ENCODE results near the gene ZBED4. TPM values are rescaled to one million over a fixed set of nuclear protein-coding genes. Genes with fewer than 3 reads are reported as not detected.

Gene ZBED4
- total RNA-seq, 1 experiment from 2014 or later, result 18.9 TPM

DNA sequence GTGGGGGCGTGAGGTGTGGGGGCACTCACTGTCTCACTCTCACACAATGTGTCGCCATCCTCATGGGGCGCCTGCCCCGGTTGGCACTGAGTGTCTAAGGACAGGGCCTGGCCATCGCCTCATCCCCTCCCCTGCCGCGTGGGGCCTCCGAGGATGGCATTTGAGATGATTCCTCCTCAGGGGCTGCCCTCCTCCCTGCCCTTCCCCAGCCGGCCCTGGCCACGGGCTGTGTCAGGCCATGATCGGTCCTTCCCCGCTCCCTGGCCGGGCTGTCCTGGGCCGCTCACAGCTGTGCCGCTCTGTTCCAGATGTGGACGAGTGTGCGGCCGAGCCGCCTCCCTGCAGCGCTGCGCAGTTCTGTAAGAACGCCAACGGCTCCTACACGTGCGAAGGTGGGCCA, 69.3 kb downstream of the ZBED4 start:
- DNase-seq (ENCODE audit: low read depth, low spot score), result no peak
- in situ Hi-C loops (cut with HindIII; ENCODE audit: low pct_unique_long_range_greater_than_20kb, low sequenced_read_pairs), result no loop called here

DNA sequence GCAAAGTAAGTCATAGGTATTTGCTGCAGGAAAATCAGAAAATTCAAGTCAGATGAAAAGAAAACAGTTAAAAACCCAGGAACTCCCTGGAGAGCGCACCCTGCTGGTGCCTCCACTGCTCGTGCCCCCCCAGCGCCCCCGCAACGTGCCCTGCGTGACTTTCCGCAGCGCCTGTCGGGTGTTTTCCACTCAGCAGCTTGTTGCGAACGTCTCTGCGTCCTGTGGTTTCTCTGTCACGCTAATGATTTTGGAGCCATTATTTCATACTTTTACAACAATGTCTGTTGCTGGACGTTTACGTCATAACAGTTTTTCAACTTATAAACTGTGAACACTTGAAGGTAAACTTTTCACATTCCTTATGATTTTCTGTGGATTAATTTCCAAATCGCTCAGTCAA, 69.8 kb downstream of the ZBED4 start:
- DNase-seq (ENCODE audit: low read depth, low spot score), result no peak
- in situ Hi-C loops (cut with HindIII; ENCODE audit: low pct_unique_long_range_greater_than_20kb, low sequenced_read_pairs), result no loop called here

DNA sequence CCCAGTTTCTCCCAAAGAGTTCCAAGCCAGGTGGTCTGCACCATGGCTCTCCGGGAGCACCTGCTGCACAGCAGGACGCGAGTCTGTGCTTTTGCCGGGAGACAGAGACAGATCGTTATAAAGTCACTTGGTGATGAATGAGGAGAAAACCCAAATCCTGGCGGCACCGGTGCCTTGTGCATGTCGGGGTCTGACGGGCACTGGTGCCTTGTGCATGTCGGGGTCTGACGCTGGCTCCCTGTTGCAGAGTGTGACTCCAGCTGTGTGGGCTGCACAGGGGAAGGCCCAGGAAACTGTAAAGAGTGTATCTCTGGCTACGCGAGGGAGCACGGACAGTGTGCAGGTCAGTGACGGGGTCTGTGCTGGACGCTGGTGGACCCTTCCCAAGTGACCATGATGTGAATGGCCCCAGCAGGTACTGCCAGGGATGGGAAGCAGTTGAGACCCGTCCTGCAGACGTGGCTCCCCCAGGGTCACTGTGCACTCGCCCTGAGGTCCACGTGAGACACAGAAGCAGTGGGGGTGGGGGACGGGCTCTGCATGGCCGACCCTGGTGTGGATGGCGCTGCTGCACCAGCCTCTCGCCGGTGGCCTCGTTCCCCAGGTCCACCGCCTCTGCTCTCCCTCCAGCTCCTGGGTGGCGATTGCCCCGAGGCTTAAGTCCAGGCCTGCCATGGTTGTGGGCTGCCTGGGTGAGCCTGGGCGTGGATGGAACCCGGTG, 70.6 kb downstream of the ZBED4 start:
- DNase-seq (ENCODE audit: low read depth, low spot score), result no peak
- in situ Hi-C loops (cut with HindIII; ENCODE audit: low pct_unique_long_range_greater_than_20kb, low sequenced_read_pairs), result no loop called here

GRCh38 chr22:49925525-49926128, 72.0 kb downstream of the ZBED4 start:
- DNase-seq (ENCODE audit: low read depth, low spot score), result no peak
- in situ Hi-C loops (cut with HindIII; ENCODE audit: low pct_unique_long_range_greater_than_20kb, low sequenced_read_pairs), result no loop called here

DNA sequence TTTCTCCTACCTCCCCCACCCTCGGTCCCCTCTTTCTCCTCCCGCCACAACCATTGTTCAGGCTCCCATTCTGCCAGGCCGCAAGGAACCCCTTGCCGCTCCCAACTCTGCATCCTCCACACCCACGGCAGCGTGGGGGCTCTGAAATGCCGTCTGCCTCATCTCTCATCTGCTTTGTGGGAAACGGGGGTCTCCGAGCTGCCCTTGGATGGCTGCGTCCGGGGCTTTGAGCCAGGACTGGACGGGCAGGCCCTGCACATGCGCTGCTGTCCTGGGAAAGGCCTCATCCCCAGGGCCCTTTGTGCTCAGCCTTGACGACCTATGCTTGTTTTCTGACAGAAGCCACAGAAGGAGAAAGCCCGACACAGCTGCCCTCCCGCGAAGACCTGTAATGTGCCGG, 73.3 kb downstream of the ZBED4 start:
- DNase-seq (ENCODE audit: low read depth, low spot score), result no peak
- in situ Hi-C loops (cut with HindIII; ENCODE audit: low pct_unique_long_range_greater_than_20kb, low sequenced_read_pairs), result no loop called here

GRCh38 chr22:49927483-49928184, 74.0 kb downstream of the ZBED4 start:
- no peak for DNase-seq (ENCODE audit: low read depth, low spot score)
- in situ Hi-C loops (cut with HindIII; ENCODE audit: low pct_unique_long_range_greater_than_20kb, low sequenced_read_pairs), result no loop called here

- no peak for DNase-seq (ENCODE audit: low read depth, low spot score)
- in situ Hi-C loops (cut with HindIII; ENCODE audit: low pct_unique_long_range_greater_than_20kb, low sequenced_read_pairs), result no loop called here
Measured at GRCh38 chr22:49928185-49928495, 74.5 kb downstream of the ZBED4 start.

- no peak for DNase-seq (ENCODE audit: low read depth, low spot score)
- in situ Hi-C loops (cut with HindIII; ENCODE audit: low pct_unique_long_range_greater_than_20kb, low sequenced_read_pairs), result no loop called here
Measured at GRCh38 chr22:49928555-49929210, 75.0 kb downstream of the ZBED4 start.

GRCh38 chr22:49929211-49929979, 75.8 kb downstream of the ZBED4 start:
- in situ Hi-C loops (cut with HindIII; ENCODE audit: low pct_unique_long_range_greater_than_20kb, low sequenced_read_pairs), result no loop called here
- DNase-seq (ENCODE audit: low read depth, low spot score), result peak; percentile 34

GRCh38 chr22:49929994-49930575, 76.4 kb downstream of the ZBED4 start:
- no peak for DNase-seq (ENCODE audit: low read depth, low spot score)
- in situ Hi-C loops (cut with HindIII; ENCODE audit: low pct_unique_long_range_greater_than_20kb, low sequenced_read_pairs), result no loop called here

GRCh38 chr22:49930596-49931412, 77.2 kb downstream of the ZBED4 start:
- peak; percentile 78 for DNase-seq (ENCODE audit: low read depth, low spot score)
- in situ Hi-C loops (cut with HindIII; ENCODE audit: low pct_unique_long_range_greater_than_20kb, low sequenced_read_pairs), result no loop called here

- in situ Hi-C loops (cut with HindIII; ENCODE audit: low pct_unique_long_range_greater_than_20kb, low sequenced_read_pairs), result no loop called here
- DNase-seq (ENCODE audit: low read depth, low spot score), result no peak
Measured at GRCh38 chr22:49933236-49934159, 79.9 kb downstream of the ZBED4 start.

DNA sequence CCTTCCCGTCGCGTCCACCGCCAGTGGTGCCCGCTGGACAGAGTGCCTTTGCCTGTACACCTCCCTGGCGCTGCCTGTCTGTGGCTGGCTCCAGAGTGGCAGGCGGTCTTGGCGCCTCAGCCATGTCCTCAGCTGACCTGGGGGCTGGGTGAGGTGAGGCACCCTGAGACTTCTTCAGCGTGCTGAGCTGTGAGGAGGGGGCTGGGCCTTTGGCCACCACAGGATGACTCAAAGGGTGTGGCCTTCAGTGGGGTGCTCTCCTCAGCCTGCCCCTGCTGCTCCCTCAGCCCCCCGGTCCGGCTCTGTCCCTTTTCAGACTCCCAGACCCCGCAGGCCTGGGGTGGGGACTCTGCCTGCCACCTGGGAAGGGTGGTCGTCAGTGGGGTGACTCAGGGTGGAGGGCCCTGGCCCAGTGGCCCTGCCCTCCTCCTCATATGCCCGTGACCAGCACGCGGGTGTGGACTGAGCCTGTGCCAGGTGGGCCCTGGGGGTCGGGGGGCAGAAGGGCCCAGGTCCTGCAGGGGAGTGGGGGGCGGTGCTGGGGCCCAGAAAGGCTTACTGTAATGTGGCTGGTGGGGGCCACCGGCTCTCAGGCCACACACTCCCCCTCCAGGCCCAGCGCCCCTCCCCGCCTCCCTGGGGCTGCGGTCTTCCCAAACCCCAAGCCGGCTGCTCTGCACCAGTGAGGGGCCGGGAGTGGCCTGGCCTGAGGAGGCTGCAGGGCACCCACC, 80.7 kb downstream of the ZBED4 start:
- no peak for DNase-seq (ENCODE audit: low read depth, low spot score)
- in situ Hi-C loops (cut with HindIII; ENCODE audit: low pct_unique_long_range_greater_than_20kb, low sequenced_read_pairs), result no loop called here

DNA sequence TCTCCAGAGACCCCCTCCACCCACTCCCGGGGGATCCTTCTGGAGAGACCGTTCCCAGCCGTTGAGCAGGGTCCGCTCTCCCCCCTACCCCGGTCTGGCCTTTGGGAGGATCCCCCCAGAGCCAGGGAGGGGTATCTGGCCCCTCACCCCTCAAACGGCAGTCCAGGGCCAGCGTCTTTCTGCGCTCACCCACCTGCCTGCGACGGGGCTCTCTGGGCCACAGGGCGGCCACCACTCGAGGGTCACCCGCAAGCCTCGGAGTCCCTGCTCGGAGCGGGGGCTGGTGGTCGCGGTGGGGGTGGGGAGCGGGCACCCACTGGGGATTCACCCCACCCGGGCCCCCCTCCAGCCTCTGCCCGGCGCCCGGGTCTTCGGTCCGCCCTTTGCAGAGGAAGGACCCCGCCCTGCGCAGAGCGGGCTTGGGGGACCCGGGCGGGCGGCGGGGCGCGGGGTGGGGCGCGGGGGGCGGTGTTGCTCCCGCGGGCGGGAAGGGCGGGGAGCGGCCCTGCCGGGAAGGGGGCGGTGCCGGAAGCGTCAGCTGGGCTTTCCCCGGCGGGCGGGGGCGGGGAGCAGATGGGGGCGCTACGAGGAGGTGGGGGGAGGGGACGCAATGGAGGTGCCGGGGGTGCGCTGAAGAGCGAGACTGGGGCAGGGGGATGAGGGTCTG, 81.4 kb downstream of the ZBED4 start:
- in situ Hi-C loops (cut with HindIII; ENCODE audit: low pct_unique_long_range_greater_than_20kb, low sequenced_read_pairs), result no loop called here
- no peak for DNase-seq (ENCODE audit: low read depth, low spot score)

DNA sequence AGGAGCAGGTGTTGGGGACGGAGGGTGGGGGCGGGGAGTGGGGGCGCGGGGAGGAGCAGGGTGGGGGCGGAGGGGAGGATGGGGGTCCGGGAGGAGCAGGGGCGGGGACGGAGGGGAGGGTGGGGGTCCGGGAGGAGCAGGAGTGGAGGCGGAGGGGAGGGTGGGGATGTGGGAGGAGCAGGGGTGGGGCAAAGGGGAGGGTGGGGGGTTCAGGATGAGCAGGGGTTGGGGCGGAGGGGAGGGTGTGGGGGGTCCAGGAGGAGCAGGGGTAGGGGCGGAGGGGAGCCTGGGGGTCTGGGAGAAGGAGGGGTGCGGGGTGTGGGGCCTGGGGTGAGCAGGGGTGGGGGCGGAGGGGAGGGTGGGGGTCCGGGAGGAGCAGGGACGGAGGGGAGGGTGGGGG, 81.9 kb downstream of the ZBED4 start:
- DNase-seq (ENCODE audit: low read depth, low spot score), result no peak
- in situ Hi-C loops (cut with HindIII; ENCODE audit: low pct_unique_long_range_greater_than_20kb, low sequenced_read_pairs), result no loop called here

Measured in SK-MEL-5 (cell line).